Measurements from ENCODE around the gene ROMO1.

Gene ROMO1

DNA sequence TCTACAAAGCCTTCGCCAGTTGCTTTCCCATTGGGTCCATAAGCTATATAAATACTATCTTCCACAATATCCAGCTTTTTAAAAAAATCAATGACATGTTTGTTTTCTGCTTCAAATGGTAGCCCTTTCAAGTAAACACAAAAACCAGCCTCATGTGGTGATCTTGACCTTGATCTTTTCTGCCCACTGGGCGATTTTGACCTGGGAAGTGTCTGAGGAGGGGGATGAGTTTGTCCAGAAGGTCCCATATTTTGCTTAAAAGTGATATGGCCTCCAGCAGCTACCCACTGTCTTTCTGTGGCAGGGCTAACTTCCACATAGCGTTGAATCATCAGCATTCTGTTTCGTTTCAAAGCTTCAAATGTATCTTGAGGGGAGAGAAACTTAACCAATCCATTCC lies 45.3 kb upstream of the ROMO1 start:
- no peak for TF ChIP-seq ZNF24 (tag by site-specific recombination; IDR thresholded peaks at IDR 0.05)
- no peak for TF ChIP-seq ZNF777 (tag by site-specific recombination; IDR thresholded peaks at IDR 0.05; ENCODE audit: borderline replicate concordance)
- TF ChIP-seq, protein P1, sequence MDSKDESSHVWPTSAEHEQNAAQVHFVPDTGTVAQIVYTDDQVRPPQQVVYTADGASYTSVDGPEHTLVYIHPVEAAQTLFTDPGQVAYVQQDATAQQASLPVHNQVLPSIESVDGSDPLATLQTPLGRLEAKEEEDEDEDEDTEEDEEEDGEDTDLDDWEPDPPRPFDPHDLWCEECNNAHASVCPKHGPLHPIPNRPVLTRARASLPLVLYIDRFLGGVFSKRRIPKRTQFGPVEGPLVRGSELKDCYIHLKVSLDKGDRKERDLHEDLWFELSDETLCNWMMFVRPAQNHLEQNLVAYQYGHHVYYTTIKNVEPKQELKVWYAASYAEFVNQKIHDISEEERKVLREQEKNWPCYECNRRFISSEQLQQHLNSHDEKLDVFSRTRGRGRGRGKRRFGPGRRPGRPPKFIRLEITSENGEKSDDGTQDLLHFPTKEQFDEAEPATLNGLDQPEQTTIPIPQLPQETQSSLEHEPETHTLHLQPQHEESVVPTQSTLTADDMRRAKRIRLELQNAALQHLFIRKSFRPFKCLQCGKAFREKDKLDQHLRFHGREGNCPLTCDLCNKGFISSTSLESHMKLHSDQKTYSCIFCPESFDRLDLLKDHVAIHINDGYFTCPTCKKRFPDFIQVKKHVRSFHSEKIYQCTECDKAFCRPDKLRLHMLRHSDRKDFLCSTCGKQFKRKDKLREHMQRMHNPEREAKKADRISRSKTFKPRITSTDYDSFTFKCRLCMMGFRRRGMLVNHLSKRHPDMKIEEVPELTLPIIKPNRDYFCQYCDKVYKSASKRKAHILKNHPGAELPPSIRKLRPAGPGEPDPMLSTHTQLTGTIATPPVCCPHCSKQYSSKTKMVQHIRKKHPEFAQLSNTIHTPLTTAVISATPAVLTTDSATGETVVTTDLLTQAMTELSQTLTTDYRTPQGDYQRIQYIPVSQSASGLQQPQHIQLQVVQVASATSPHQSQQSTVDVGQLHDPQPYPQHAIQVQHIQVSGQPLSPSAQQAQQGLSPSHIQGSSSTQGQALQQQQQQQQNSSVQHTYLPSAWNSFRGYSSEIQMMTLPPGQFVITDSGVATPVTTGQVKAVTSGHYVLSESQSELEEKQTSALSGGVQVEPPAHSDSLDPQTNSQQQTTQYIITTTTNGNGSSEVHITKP (tag by site-specific recombination; IDR thresholded peaks at IDR 0.05), result no peak
- no peak for TF ChIP-seq ZNF274 (IDR thresholded peaks at IDR 0.05; ENCODE audit: low read length)
- TF ChIP-seq ZNF274 (tag by site-specific recombination; IDR thresholded peaks at IDR 0.05; ENCODE audit: borderline replicate concordance), result no peak
- TF ChIP-seq ZNF391 (tag by site-specific recombination; IDR thresholded peaks at IDR 0.05; ENCODE audit: borderline replicate concordance, low read depth), result no peak
- no peak for TF ChIP-seq SCRT1 (tag by site-specific recombination; IDR thresholded peaks at IDR 0.05; ENCODE audit: borderline replicate concordance)
- no peak for TF ChIP-seq ZNF768 (tag by site-specific recombination; IDR thresholded peaks at IDR 0.05)
- Histone ChIP-seq H3K4me1 (ENCODE audit: control insufficient read depth, insufficient read depth, low read length) (peaks cover 10% of the 10 kb centered on the region; the same call in 1 of the 2 replicates), H3K27ac (ENCODE audit: extremely low read depth, low read depth, low read length) (no peak overlapping the region), H3K36me3 (ENCODE audit: control insufficient read depth in 2 of 2, insufficient read depth in 1 of 2, low read length in 2 of 2) (peaks cover 4 to 55% of the 10 kb centered on the region in 2 experiments; a peak in 2 of 3 replicates), H3K4me3 (ENCODE audit: low read depth, low read length) (no peak overlapping the region), H3K9me3 (ENCODE audit: control insufficient read depth, insufficient read depth, low read depth, low read length) (no peaks in the 10 kb centered on the region)
- ChIA-PET POLR2A (no interaction called here), CTCF (no interaction called here)

DNA sequence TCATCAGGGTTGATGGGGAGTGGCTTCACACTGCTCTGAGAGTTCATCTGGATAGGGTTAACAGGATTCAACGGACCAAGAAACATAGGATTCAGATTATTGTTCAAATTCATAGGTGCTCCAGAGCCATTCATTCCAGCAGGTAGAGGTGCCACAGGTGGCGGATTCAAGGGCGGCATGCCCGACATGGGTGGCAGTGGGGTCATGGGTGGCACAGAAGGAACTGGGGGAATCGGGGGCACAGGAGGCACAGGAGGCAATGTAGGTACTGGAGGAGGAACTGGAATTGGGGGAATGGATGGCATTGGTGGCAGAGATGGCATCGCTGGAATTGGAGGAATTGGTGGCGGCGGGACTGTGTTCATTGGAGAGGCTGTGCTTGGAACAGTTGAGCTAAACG lies 44.8 kb upstream of the ROMO1 start:
- no peak for TF ChIP-seq HOXC10 (CRISPR knock-in tag; IDR thresholded peaks at IDR 0.05)
- peak; percentile 74; the same call in 1 of the 2 replicates for TF ChIP-seq SCRT1 (tag by site-specific recombination; IDR thresholded peaks at IDR 0.05; ENCODE audit: borderline replicate concordance)
- TF ChIP-seq SCRT2 (tag by site-specific recombination; IDR thresholded peaks at IDR 0.05), result peak; percentile 82
- TF ChIP-seq ZNF24 (tag by site-specific recombination; IDR thresholded peaks at IDR 0.05), result no peak
- TF ChIP-seq ZNF112 (tag by site-specific recombination; IDR thresholded peaks at IDR 0.05), result no peak
- TF ChIP-seq, protein P2, sequence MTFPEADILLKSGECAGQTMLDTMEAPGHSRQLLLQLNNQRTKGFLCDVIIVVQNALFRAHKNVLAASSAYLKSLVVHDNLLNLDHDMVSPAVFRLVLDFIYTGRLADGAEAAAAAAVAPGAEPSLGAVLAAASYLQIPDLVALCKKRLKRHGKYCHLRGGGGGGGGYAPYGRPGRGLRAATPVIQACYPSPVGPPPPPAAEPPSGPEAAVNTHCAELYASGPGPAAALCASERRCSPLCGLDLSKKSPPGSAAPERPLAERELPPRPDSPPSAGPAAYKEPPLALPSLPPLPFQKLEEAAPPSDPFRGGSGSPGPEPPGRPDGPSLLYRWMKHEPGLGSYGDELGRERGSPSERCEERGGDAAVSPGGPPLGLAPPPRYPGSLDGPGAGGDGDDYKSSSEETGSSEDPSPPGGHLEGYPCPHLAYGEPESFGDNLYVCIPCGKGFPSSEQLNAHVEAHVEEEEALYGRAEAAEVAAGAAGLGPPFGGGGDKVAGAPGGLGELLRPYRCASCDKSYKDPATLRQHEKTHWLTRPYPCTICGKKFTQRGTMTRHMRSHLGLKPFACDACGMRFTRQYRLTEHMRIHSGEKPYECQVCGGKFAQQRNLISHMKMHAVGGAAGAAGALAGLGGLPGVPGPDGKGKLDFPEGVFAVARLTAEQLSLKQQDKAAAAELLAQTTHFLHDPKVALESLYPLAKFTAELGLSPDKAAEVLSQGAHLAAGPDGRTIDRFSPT (tag by site-specific recombination; IDR thresholded peaks at IDR 0.05), result peak; percentile 79
- H3K27ac ChIP-seq (ENCODE audit: extremely low read depth, low read depth, low read length), result no peak overlapping the region
- ChIA-PET POLR2A (no interaction called here), CTCF (no interaction called here)
- peaks cover 4 to 50% of the 10 kb centered on the region in 2 experiments; a peak in 2 of 3 replicates for H3K36me3 ChIP-seq (ENCODE audit: control insufficient read depth in 2 of 2, insufficient read depth in 1 of 2, low read length in 2 of 2)
- no peaks in the 10 kb centered on the region for H3K9me3 ChIP-seq (ENCODE audit: control insufficient read depth, insufficient read depth, low read depth, low read length)
- no peak overlapping the region for H3K4me3 ChIP-seq (ENCODE audit: low read depth, low read length)
- peaks cover 14% of the 10 kb centered on the region; the same call in 1 of the 2 replicates for H3K4me1 ChIP-seq (ENCODE audit: control insufficient read depth, insufficient read depth, low read length)

DNA sequence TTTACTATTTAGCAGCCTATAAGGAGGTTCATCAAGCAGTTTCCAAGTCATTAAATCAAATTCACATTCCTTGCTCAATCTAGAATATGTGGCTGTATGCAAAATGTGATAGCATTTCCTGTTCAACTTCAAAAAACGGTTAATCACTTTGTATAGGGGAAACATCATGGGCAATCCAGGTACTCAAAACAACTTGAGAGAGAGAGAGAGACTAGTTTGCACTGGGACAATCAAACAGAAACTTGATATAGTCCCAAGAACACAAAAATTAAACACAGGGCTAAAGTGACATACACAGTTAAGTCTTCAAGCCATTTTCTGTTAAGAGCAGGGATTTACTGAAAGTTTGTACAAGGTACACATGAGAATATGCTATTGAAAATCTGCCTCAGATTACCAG lies 41.9 kb upstream of the ROMO1 start:
- Histone ChIP-seq H3K4me1 (ENCODE audit: control insufficient read depth, insufficient read depth, low read length) (peaks cover 24% of the 10 kb centered on the region), H3K9me3 (ENCODE audit: control insufficient read depth, insufficient read depth, low read depth, low read length) (no peaks in the 10 kb centered on the region), H3K4me3 (ENCODE audit: low read depth, low read length) (no peak overlapping the region), H3K27ac (ENCODE audit: extremely low read depth, low read depth, low read length) (no peak overlapping the region), H3K36me3 (ENCODE audit: control insufficient read depth in 2 of 2, insufficient read depth in 1 of 2, low read length in 2 of 2) (peaks cover 4 to 41% of the 10 kb centered on the region in 2 experiments; a peak in 2 of 3 replicates)
- POLR2A ChIA-PET, result no interaction called here
- CTCF ChIA-PET, result interaction anchor here (0.6 to 0.8 kb wide), 2 partner anchors 11 to 34 kb away, joined by 4 read pairs; no protein-coding TSS in a partner anchor
- TF ChIP-seq ZNF19 (tag by site-specific recombination; IDR thresholded peaks at IDR 0.05; ENCODE audit: low read depth) (no peak), BCL11A (tag by site-specific recombination; IDR thresholded peaks at IDR 0.05; ENCODE audit: low read depth) (no peak), ZNF10 (tag by site-specific recombination; IDR thresholded peaks at IDR 0.05) (no peak), ZNF596 (tag by site-specific recombination; IDR thresholded peaks at IDR 0.05) (peak; percentile 16; the same call in 1 of the 2 replicates), ZNF366 (tag by site-specific recombination; conservative IDR thresholded peaks at IDR 0.05) (no peak), ZNF473 (tag by site-specific recombination; IDR thresholded peaks at IDR 0.05) (no peak)
- TF ChIP-seq, protein P3, sequence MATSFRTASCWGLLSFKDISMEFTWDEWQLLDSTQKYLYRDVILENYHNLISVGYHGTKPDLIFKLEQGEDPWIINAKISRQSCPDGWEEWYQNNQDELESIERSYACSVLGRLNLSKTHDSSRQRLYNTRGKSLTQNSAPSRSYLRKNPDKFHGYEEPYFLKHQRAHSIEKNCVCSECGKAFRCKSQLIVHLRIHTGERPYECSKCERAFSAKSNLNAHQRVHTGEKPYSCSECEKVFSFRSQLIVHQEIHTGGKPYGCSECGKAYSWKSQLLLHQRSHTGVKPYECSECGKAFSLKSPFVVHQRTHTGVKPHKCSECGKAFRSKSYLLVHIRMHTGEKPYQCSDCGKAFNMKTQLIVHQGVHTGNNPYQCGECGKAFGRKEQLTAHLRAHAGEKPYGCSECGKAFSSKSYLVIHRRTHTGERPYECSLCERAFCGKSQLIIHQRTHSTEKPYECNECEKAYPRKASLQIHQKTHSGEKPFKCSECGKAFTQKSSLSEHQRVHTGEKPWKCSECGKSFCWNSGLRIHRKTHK (tag by site-specific recombination; IDR thresholded peaks at IDR 0.05), result no peak
- TF ChIP-seq, protein P4, sequence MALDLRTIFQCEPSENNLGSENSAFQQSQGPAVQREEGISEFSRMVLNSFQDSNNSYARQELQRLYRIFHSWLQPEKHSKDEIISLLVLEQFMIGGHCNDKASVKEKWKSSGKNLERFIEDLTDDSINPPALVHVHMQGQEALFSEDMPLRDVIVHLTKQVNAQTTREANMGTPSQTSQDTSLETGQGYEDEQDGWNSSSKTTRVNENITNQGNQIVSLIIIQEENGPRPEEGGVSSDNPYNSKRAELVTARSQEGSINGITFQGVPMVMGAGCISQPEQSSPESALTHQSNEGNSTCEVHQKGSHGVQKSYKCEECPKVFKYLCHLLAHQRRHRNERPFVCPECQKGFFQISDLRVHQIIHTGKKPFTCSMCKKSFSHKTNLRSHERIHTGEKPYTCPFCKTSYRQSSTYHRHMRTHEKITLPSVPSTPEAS (tag by site-specific recombination; IDR thresholded peaks at IDR 0.05), result no peak
- TF ChIP-seq, protein P5, sequence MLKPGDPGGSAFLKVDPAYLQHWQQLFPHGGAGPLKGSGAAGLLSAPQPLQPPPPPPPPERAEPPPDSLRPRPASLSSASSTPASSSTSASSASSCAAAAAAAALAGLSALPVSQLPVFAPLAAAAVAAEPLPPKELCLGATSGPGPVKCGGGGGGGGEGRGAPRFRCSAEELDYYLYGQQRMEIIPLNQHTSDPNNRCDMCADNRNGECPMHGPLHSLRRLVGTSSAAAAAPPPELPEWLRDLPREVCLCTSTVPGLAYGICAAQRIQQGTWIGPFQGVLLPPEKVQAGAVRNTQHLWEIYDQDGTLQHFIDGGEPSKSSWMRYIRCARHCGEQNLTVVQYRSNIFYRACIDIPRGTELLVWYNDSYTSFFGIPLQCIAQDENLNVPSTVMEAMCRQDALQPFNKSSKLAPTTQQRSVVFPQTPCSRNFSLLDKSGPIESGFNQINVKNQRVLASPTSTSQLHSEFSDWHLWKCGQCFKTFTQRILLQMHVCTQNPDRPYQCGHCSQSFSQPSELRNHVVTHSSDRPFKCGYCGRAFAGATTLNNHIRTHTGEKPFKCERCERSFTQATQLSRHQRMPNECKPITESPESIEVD (tag by site-specific recombination; IDR thresholded peaks at IDR 0.05), result peak; percentile 77
